ENCODE measurements around the gene MAP1B. TPM values are rescaled to one million over a fixed set of nuclear protein-coding genes. Genes with fewer than 3 reads are reported as not detected.

Gene MAP1B
- total RNA-seq, 2 donors from 2014 or later, result 0.04 to 0.11 TPM

DNA sequence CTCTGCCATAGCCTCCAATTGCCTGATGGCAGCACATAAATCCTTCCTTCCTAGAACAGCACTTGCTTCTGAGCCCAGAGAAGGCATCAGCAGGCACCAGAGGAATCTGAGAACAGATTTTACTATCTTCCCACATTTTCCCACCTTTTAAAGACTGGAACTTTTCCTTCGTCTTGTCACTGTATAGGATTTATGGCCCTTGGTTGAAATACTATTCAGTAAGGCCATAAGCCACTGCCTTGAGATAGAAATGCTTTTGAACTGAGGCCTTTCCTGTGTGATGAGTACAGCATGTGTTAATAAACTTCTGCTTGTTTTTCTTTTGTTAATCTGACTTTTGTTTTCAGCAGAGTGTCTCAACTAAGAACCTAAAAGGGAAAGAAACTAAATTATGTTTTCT, 128.4 kb downstream of the MAP1B start:
- peaks cover 77% of the 10 kb centered on the region for H3K36me3 Mint-ChIP-seq (ENCODE audit: low read depth)
- ATAC-seq (replicated peaks), result no peak
- no peak overlapping the region for H3K4me3 Mint-ChIP-seq
- H3K27me3 Mint-ChIP-seq, result no peaks in the 10 kb centered on the region
- no peak overlapping the region for H3K27ac Mint-ChIP-seq
- peaks cover 22% of the 10 kb centered on the region for H3K4me1 Mint-ChIP-seq
- H3K9me3 Mint-ChIP-seq, result no peaks in the 10 kb centered on the region

DNA sequence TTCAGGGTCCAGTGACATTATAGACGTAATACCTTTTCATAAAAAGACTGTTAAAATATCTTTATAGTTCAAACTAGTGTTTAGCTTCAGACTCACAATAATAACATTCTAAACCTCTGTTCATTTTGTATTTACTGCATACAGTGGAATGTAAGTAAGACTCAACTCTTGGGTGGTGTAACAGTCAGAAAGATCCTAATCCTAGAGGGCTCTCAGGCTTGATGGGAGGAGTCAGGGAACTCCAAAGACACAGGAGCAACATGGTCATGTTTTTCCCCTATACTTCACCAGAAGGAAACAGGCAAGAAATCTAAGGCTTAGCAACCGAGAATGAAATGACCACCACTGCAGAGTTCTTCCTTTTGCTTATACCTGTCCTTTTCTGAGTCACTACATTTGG, 130.1 kb downstream of the MAP1B start:
- ATAC-seq (replicated peaks), result no peak
- Mint-ChIP-seq H3K4me3 (no peak overlapping the region), H3K9me3 (no peaks in the 10 kb centered on the region), H3K4me1 (peaks cover 19% of the 10 kb centered on the region), H3K27me3 (no peaks in the 10 kb centered on the region), H3K36me3 (ENCODE audit: low read depth) (peaks cover 75% of the 10 kb centered on the region), H3K27ac (no peak overlapping the region)

GRCh38 chr5:72237879-72238278, 130.6 kb downstream of the MAP1B start:
- H3K36me3 Mint-ChIP-seq (ENCODE audit: low read depth), result peaks cover 74% of the 10 kb centered on the region
- H3K27me3 Mint-ChIP-seq, result no peaks in the 10 kb centered on the region
- peaks cover 14% of the 10 kb centered on the region for H3K4me1 Mint-ChIP-seq
- H3K4me3 Mint-ChIP-seq, result no peak overlapping the region
- H3K27ac Mint-ChIP-seq, result no peak overlapping the region
- ATAC-seq (replicated peaks), result no peak
- no peaks in the 10 kb centered on the region for H3K9me3 Mint-ChIP-seq

GRCh38 chr5:72238712-72239445, 131.6 kb downstream of the MAP1B start:
- Mint-ChIP-seq H3K27me3 (no peaks in the 10 kb centered on the region), H3K4me1 (peaks cover 11% of the 10 kb centered on the region), H3K4me3 (no peak overlapping the region), H3K27ac (no peak overlapping the region), H3K9me3 (no peaks in the 10 kb centered on the region), H3K36me3 (ENCODE audit: low read depth) (peaks cover 72% of the 10 kb centered on the region)
- ATAC-seq (replicated peaks), result no peak

- no peak overlapping the region for H3K4me3 Mint-ChIP-seq
Measured at GRCh38 chr5:72241346-72242003, 134.2 kb downstream of the MAP1B start.

DNA sequence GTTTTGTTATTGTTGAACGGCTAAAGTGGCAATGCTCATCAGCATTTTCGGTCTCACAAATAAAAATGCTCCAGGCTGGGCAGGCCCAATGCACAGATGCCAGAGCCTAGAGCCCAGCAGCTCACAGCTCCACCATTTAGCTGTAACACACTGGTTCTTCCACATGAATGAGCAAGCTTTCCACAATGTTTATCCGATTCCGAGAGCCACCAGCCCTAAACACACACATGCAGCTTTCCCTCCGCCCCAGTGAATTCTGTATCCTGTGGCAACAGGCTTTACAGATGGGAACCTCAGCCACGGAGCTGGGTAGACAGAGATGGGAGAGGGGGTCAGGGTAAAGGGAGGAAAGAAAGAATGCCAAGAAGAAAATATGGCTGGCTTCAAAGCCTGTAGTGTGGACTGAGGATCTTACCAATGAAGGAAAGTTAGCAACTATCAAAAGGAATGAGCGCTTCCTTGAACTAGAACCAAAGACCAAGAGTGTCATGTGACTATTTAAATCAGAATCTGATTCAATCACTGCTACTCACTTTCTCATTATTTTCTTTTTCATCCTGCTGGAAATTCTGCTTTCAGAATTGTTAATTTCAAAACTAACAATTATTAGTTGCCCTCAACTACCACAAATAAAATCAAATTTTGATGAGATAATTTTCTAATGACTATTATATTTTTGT, 135.7 kb downstream of the MAP1B start:
- H3K4me1 Mint-ChIP-seq, result peaks cover 10% of the 10 kb centered on the region
- H3K4me3 Mint-ChIP-seq, result no peak overlapping the region
- H3K27me3 Mint-ChIP-seq, result no peaks in the 10 kb centered on the region
- H3K27ac Mint-ChIP-seq, result no peak overlapping the region
- H3K36me3 Mint-ChIP-seq (ENCODE audit: low read depth), result peaks cover 35% of the 10 kb centered on the region
- no peaks in the 10 kb centered on the region for H3K9me3 Mint-ChIP-seq
- no peak for ATAC-seq (replicated peaks)

More at GRCh38 chr5:72241346-72242003, 134.2 kb downstream of the MAP1B start:
- H3K27me3 Mint-ChIP-seq, result no peaks in the 10 kb centered on the region
- H3K36me3 Mint-ChIP-seq (ENCODE audit: low read depth), result peaks cover 49% of the 10 kb centered on the region
- no peak overlapping the region for H3K27ac Mint-ChIP-seq
- H3K9me3 Mint-ChIP-seq, result no peaks in the 10 kb centered on the region
- ATAC-seq (replicated peaks), result no peak
- H3K4me1 Mint-ChIP-seq, result peaks cover 10% of the 10 kb centered on the region

DNA sequence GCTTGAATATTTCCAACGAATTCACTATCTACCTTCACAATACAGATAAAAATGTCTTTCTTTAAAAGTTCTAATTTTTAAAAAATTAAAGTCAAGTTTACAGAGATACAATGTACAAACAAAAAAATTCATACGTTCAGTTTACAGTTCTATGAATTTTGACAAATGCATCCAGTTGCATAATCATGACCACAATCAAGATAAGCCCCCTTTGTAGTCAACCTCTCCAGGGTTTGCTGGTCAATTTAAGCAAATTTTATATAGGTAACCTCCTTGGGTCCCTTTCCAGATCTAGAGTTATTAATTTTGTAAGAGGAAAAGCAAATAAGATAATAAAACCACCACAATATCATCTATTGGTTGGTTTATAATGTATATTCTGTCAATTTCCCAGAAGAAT, 136.4 kb downstream of the MAP1B start:
- Mint-ChIP-seq H3K27me3 (no peaks in the 10 kb centered on the region), H3K4me3 (no peak overlapping the region), H3K9me3 (no peaks in the 10 kb centered on the region), H3K4me1 (peaks cover 12% of the 10 kb centered on the region), H3K27ac (no peak overlapping the region), H3K36me3 (ENCODE audit: low read depth) (peaks cover 27% of the 10 kb centered on the region)
- ATAC-seq (replicated peaks), result no peak

DNA sequence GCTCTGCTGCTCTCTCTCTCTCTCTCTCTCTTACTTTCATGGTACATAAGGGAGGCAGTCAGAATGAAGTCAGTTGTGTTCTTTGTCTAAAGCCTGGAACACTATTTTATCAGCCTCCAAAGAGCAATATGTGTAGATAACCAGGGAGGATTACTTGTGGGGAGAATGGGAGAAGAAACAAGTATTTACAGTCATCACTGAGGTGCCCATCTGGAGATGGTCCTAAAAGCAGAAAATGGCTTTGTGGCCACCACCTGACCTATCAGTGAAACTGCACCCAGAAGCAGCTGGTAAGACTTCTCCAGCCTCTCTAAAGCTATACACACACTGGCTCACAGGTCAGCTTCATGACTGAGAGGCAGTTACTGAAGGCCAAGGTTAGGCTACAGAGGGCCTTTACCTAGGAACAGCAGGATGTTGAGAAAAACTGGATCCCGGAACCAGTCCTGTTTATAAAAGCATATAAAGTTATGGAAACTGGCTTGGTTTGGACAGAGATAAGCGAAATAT, 137.6 kb downstream of the MAP1B start:
- Mint-ChIP-seq H3K4me1 (peaks cover 14% of the 10 kb centered on the region), H3K27ac (no peak overlapping the region), H3K4me3 (no peak overlapping the region), H3K36me3 (ENCODE audit: low read depth) (peaks cover 20% of the 10 kb centered on the region), H3K27me3 (no peaks in the 10 kb centered on the region), H3K9me3 (no peaks in the 10 kb centered on the region)
- no peak for ATAC-seq (replicated peaks)

DNA sequence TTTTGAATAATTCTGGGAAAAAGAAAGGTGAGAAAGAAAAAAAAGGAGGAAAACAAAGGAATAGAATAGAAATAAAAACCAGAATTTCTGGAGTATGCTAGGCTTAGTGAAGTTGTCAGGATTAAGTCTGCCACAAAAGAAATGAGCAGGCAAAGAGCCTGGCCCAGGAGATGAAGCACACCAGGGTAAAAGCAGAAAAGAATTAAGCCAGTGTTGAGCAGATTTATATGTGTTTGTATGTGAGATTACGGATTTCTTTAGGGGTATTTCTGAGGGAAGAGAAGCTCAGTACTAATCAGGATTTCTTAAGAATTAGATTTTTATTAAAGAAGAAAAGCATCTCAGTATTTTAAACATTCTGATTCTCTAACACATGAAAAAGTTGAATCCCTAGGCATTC, 138.3 kb downstream of the MAP1B start:
- Mint-ChIP-seq H3K4me3 (no peak overlapping the region), H3K36me3 (ENCODE audit: low read depth) (peaks cover 20% of the 10 kb centered on the region), H3K4me1 (peaks cover 14% of the 10 kb centered on the region), H3K27me3 (no peaks in the 10 kb centered on the region), H3K9me3 (no peaks in the 10 kb centered on the region), H3K27ac (no peak overlapping the region)
- no peak for ATAC-seq (replicated peaks)

DNA sequence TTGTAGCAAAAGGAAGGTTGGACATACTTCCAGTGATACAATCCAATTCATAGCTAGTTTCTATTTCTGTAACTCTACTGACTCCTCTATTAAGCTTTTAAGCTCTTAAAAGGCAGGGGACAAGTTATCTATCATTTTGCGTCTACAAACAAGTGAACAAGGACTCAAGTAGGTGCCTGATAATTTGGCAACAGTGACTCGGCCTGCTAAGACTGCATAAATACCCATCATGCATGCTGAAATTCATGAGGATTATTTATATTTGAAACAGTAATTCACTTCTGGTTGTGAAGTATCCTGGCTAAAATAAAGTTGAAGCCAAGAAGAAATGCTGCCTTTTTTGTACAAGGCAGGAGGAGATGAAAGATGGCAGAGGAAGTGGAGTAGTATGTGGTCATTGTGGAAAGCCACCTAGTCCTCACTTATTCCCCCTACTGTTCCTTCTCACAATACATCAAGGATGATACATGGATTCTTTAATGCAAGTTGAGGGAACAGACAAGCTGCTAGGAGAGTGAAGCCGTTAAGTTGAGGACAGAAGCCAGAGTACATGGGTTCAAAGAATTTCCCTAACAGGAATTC, 138.8 kb downstream of the MAP1B start:
- Mint-ChIP-seq H3K36me3 (ENCODE audit: low read depth) (peaks cover 21% of the 10 kb centered on the region), H3K4me3 (no peak overlapping the region), H3K9me3 (no peaks in the 10 kb centered on the region), H3K27ac (no peak overlapping the region), H3K27me3 (no peaks in the 10 kb centered on the region), H3K4me1 (peaks cover 14% of the 10 kb centered on the region)
- ATAC-seq (replicated peaks), result no peak

DNA sequence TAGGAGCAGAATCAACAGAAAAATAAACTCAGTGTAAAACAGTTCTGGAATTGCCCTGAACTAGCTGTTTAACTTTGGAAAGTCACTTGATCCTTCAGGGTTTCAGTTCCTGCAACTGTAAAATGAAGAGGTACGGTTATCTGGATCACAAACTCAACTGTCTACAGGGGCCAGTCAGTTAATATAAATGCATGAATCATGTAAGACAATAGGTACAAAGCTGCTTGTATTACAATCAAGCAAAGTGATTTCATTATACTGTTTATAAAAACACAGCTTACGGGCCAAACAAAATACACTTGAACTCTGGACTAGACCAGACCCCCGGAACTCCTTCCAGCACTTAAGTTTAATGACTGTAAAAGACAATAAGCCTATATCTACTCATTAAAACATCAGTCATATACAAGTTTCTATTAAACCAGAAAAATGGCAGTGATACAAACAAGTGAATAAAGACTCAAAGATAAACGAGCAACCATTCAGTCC, 139.7 kb downstream of the MAP1B start:
- H3K27me3 Mint-ChIP-seq, result no peaks in the 10 kb centered on the region
- H3K9me3 Mint-ChIP-seq, result no peaks in the 10 kb centered on the region
- ATAC-seq (replicated peaks), result no peak
- H3K4me1 Mint-ChIP-seq, result peaks cover 14% of the 10 kb centered on the region
- H3K27ac Mint-ChIP-seq, result no peak overlapping the region
- peaks cover 21% of the 10 kb centered on the region for H3K36me3 Mint-ChIP-seq (ENCODE audit: low read depth)
- H3K4me3 Mint-ChIP-seq, result no peak overlapping the region

DNA sequence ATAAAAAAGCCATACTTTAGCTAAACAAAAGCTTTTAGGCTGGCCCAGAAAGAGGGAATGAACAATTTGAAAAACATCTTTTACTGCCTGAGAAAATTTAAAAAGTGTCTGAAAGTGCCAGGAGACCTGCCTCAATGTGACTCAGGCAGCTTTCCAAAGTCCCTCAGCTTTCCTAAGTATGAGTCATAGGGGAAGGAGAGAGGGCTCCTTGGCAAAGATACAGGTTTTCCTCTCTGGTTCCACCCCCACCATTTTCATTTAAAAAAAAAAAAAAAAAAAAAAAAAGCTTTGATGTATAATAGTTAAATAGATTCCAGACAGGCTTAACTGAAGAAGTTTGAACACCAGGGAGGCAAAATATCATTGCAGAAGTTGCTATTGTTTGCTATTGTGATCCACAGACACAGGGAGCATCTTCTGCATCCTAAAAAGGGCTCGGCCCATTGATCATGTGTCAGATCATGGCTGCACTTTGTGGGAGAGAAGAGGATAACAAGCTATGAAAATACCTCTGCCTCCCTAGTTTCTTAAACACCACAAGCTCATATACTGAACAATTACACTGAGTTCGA, 141.2 kb downstream of the MAP1B start:
- Mint-ChIP-seq H3K9me3 (no peaks in the 10 kb centered on the region), H3K27ac (no peak overlapping the region), H3K4me3 (no peak overlapping the region), H3K4me1 (peaks cover 19% of the 10 kb centered on the region), H3K27me3 (no peaks in the 10 kb centered on the region), H3K36me3 (ENCODE audit: low read depth) (peaks cover 19% of the 10 kb centered on the region)
- ATAC-seq (replicated peaks), result no peak

GRCh38 chr5:72251386-72251785, 144.1 kb downstream of the MAP1B start:
- no peaks in the 10 kb centered on the region for H3K27me3 Mint-ChIP-seq
- ATAC-seq (replicated peaks), result no peak
- H3K4me1 Mint-ChIP-seq, result peaks cover 9% of the 10 kb centered on the region
- peaks cover 35% of the 10 kb centered on the region for H3K36me3 Mint-ChIP-seq (ENCODE audit: low read depth)
- H3K4me3 Mint-ChIP-seq, result no peak overlapping the region
- no peak overlapping the region for H3K27ac Mint-ChIP-seq
- no peaks in the 10 kb centered on the region for H3K9me3 Mint-ChIP-seq

DNA sequence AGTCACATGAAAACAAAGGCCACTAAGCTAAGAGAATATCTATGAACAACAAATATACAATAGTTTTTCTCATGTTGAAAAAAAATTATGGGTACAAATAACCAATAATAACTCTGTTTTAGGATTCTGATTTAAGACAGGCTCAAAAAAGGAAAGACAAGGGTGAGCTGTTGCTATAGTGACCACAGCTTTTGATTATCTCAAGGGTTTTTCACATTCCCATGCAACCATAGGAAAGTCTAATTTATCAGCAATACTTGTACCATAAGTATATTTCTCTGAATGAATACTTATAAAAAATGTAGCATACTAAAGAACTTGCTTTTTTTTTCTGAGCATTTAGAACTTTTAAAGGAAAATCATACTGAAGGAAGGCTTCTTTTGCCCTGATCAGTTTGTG, 144.7 kb downstream of the MAP1B start:
- Mint-ChIP-seq H3K27ac (no peak overlapping the region), H3K9me3 (no peaks in the 10 kb centered on the region), H3K36me3 (ENCODE audit: low read depth) (peaks cover 35% of the 10 kb centered on the region), H3K4me1 (peaks cover 14% of the 10 kb centered on the region), H3K4me3 (no peak overlapping the region), H3K27me3 (no peaks in the 10 kb centered on the region)
- no peak for ATAC-seq (replicated peaks)
